ENCODE measurements around the gene SLC35G3.
"Not testable (repeated sequence)": the region's sequence is repeated elsewhere in the genome, so short reads cannot be mapped to it uniquely, and the experiment has no call there.

The SLC35G3 gene

DNA sequence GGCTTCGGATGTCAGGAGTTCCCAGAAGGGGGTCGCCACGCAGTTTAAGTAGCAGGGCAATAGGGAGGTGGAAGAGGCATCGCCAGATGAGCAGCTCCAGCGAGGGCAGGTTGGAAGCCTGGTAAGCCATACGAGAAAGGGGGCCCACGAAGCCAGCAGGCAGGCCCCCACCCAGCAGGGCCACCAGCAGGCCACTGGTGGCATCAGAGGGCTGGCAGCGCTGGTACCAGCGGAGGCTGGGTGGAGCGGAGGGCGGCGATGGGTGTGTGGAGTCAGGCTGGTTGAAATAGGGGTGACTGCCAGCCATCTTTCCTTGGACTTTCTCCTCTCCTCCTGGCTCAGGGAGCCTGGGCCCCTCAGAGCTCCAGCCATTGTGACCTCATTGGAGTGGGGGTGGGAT, at the start of gene SLC35G3:
SLC35G3 (minus strand) TSS at position 393 of the 400 bp plus-strand sequence; CDS start at position 307, 86 bp downstream.
- not testable (repeated sequence) for DNase-seq

DNA sequence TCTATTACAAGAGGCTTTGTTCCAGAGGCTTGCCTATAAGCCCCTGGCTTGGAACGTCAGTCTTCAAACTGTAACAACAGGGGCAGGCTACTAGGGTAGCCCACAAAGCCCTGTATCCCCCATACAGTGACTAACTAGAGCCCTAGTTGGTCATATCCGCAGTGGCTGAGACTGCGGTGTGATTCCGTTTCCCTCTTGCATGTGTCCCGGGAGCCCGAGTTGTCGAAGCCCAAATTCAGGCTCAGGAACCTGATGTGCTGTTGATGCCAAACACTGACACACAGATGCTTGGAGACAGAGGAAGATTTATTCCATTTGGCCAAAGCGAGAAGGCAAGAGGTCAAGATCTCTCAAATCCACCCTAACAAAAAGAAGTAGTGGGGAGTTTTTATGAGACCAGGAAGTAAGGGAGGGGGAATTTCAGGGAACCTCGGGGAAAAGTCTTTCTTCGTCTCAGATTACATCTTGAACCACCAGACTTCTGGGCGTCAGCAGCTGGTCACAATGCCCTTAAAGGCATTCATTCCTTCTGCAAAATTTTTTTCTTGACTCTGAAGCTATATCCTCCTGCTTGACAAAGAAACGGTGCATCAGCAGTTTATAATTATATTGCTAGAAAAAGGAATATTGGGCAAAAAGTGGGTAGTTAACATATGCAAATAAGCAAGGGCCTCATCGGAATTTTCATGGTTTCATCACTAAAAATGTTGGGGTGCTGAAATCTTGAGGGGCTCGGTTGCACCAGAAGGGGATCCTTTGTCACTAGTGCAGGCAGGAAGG, 49.6 kb upstream of the SLC35G3 start:
- no peak for DNase-seq

DNA sequence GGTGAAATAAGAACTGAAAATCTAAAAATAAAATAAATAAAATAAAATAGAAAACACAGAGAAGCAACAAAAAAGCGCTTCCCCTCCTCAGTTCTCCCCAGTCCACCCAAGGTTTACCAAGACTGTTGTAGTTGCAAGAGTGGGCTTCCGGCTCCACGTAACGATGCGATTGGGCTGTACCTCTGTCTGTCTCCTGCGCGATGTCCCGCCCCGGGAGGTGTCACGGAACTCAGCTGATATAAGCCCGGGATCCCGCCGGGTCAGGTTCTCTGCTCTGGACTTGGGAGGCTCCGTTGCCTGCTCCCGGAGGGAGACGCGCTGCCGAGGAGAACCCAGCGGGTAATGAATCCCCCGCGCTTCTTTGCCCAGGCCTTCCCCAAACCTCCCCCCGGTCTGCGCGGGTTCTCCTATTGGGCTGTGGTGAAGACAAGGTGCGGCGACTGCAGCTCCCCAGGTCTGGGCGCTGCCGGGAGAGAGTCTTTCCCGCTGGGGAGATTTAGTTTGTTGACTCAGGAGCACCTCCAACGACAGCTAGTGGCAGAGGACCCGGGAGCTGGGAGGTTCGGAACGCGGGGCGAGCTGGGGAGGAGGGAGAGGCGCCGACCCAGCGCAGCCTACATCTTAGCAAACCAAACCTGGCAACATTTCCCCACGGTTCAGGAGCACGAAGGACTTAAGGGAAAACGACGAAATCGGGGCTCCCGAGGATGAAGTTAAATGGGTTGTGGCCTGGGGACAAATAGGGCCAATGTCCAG, 48.8 kb upstream of the SLC35G3 start, which contains the start of gene SLFN5:
SLFN5 (plus strand) TSS at position 268 of the 756 bp plus-strand sequence. CDS start 15,619 bp downstream, outside the sequence.
- DNase-seq, result peak; percentile 56

DNA sequence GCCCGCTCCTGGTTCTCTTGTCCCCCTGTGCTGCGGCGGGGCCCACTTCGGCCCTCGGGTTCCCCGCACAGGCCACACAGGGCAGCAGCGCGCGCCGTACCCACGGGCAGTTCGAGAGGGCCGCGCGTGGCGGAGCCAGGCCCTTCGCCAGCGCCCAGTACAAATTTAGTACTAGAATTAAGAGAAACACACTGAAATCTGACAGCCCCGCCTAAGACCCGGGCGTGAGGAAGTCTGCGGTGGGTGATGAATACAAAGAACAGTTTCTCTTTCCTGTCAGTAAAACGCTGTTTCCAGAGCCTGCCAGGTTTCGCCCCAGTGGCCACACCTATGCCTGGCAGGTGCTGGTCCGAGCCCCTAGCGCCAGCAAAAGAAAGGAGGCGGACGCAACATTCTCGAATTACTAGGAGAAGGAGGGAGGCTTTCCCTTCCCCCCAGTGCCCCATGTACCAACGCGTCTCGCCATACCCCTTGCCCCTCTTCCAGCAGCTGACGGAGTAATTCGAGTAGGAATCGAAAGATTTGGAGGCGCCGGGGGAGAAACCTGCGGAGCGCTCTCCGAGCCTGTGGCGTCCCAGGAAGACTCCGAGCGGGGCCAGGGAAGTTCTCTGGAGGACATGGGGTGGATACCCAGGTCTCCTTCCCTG, 48.1 kb upstream of the SLC35G3 start:
- DNase-seq, result peak; percentile 6

DNA sequence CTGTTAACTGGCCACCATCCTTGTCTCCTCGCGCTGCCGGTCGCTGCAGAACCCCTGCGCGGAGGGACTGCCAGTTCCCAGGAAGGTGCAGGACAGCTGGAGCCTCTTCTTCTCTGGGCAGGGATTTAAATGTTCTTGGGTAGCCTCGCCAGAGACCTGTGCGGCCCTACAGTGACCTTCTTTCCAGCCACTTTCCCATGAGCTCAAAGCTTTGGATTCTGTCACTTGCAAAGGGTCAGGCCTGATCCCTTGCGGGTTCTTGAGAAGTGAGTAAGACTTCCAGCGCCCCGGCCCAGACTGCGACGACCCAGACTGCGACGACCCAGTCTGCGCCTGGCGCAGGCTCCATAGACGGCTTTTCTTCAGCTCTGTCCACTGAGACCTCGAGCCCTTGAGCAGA, 47.3 kb upstream of the SLC35G3 start:
- DNase-seq, result no peak

DNA sequence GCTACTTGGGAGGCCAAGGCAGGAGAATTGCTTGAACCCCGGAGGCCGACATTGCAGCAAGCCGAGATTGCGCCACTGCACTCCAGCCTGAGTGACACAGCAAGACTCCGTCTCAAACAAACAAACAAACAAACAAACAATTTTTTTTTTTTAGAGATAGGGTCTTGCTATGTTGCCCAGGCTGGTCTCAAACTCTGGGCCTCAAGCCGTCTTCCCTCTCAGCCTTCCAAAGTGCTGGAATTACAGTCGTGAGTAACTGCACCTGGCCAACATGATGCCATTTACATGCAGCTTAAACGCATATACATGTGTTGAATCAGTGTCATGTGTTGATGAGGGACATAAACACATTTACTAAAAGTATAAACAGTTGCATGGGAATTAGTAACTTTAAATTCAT, 46.7 kb upstream of the SLC35G3 start:
- DNase-seq, result no peak

DNA sequence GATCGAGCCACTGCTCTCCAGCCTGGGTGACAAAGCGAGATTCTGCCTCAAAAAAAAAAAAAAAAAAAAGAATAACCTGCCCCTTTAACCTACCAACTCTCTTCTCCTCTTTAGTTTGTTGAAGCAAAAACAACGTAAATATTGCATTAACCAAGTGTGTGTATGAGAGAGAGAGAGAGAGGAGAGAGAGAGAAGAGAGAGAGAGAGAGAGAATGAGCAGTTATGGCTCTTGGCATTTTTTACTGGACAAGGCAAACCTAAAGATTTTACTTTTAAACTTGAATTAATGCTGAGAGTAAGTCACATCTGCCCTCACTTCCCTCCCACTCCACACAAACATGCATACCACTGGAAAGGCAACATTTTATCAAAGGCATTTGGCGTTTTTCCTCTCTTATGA, 45.6 kb upstream of the SLC35G3 start:
- no peak for DNase-seq

DNA sequence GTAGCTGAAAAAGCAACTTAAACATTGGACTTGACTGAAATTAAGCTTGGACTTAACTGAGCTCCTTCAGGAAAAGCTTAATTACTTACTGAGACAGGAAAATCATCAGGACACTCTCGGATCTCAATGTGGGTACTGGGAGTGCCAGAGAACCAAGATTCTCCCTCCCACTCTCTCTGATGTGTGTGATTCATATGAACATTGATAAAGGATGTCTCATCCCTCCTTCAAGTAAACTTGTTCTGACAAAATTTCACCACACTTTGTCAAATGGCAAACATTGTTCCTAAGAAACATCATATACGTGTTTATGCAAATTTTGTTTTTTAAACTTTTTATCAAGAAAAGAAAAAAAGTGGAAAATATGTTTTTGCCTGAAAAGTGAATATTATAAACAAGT, 44.6 kb upstream of the SLC35G3 start:
- DNase-seq, result no peak

DNA sequence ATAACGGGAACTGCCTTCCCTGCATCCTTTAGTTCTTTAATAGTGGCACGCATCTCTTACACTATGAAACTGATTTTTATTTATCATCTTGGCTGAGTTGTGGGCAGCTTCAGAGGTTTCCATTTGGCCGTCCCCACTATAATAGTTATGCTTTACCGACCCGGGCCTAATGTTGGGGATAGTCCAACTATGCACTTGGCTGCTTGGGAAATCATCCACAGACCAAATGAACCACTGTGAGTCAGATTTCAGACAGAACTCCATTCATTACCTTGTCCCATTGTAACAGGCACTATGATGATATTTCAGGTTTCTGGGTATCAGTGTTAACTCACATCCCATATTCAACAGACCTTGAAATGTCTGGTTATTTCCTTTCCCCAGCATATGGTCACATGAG, 42.6 kb upstream of the SLC35G3 start:
- DNase-seq, result no peak

DNA sequence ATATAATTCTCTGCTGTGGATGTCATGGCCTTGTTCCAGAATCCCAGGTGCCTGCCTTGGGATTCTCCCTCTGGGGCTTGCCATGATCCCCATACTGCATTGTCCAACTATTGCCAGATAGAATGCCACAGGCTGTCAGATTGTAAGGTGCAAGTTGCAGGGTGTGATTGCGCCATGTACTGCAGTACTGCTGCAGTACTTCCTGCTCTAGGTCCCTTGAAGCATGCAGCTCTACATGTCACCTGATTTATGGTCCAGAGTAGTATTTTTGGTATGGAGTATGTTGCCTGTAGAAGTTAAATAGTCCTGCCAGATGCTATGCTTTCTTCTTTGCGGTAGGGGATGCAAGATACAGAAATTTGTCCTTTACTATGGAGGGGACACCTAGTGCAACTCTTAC, 41.7 kb upstream of the SLC35G3 start:
- DNase-seq, result no peak

DNA sequence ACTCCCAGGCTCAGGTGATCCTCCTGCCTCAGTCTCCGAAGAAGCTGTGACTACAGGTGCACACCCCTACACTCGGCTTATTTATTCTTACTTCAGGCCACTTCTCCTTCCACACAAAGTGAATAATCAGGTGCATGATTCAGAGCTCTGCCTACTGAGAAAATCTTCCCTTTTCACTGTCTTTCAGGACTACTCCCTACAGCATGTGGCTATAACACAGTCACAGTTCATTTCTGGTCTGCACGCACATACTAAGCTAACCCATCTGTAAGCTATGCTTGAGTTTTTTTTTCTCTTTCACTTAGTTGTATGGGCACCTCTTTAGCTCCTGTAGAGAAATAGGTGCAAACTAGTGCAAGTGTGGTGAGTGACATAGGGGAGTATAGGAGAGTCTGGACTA, 41.1 kb upstream of the SLC35G3 start:
- no peak for DNase-seq

DNA sequence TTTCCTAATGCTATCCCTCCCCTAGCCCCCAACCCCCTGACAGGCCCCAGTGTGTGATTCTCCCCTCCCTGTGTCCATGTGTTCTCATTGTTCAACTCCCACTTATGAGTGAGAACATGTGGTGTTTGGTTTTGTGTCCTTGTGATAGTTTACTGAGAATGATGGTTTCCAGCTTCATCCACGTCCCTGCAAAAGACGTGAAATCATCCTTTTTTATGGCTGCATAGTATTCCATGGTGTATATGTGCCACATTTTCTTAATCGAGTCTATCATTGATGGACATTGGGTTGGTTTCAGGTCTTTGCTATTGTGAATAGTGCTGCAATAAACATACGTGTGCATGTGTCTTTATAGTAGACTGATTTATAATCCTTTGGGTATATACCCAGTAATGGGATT, 40.1 kb upstream of the SLC35G3 start:
- not testable (repeated sequence) for DNase-seq

DNA sequence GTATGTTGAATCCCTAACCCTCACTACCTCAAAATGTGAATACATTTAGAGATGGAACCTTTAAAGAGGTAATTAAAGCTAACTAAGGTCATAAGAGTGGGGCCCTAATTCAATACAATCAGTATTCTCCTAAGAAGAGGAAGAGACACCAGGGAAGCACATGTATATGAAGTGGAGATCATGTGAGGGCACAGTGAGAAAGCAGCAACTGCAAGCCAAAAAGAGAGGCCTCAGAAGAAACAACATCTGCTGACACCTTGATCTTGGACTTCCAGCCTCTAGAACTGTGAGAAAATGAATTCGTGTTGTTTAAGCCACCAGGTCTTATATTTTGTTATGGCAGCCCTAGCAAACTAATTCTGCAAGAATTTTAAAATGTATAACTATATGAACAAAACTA, 35.4 kb upstream of the SLC35G3 start:
- DNase-seq, result no peak

DNA sequence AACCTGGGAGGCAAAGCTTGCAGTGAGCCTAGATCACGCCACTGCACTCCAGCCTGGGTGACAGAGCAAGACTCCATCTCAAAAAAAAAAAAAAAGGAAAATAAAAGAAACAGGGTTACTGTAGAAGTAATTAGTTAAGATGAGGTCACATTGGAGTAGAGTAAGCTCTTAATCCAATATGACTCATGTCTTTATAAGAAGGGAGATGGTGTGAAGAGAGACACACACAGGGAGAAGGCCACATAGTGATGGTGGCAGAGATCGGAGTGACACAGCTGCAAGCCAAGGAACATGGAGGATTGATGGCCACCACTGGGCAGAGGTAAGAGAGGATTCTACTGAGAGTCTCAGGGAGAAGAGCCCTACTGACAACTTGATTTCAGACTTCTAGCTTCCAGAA, 33.4 kb upstream of the SLC35G3 start:
- DNase-seq, result no peak

DNA sequence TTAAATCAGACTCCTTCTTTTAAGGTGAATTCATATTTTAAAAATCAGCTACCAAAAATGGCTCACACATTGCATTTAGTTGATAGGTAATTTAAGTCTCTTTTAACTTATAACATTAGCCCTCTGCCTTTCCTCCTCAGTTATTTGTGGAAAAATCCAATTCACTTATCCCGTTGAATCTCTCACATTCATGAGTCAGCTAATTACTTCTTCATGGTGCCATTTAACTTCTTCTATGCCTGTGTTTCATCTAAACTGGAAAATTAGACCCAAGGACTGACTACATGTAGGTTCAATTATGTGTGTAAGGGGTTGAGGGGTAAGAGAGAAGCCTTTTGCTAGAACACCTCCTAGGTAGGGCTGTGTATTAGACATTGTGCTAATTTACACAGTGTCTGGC, 30.2 kb upstream of the SLC35G3 start:
- no peak for DNase-seq

DNA sequence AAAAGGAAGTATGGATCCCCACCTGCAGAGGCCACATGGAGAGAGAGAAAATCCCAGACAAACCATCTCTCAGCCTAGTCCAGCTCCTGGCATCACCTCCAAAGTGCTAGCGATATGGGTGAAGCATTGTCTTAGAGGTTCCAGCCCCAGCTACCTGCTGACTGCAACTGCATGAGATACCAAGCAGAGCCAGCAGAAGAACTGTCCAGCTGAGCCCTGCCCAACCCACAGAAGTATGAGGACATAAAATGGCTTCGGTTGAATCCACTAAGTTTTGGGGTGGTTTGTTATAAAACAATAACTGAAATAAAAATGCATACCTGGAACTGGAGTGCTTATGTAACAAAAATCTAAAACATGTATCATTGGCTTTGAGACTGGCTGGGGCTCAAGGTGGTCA, 28.3 kb upstream of the SLC35G3 start:
- DNase-seq, result no peak

DNA sequence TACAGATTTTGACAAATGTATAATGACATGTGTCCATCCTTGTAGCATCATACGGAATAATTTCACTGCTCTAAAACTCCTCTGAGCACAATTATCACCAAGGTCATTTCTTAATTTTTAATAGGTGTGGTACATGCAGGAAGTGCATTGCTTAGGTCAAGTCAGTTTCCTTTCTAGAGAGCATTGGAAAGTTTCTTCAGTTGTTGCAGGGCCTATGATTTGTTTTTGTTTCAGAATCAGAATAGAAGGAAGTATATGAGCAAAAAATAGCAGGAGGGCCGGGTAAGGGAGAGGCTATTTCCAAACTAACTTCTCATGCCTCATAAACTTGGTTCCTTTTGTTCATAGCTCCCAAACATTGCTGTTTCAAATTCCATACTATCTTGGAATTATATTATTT, 24.7 kb upstream of the SLC35G3 start:
- no peak for DNase-seq

DNA sequence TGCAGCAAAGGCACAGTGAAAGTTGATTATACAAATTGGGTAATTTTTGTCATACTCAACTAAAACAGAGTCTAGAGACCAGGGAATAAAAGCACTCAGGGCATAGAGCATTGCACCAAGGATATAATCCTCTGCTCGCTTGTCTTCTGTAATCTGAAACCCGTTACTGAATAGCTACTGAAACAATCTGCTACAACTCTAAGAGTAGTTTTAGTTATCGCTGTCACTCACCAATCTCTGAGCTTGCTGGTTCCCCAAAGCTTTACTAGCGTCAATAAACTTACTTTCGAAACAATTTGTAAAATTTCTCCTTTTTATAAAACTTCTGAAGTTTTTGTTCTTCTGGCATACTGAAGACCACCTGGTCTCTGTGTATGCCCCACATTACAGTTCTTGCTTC, 22.9 kb upstream of the SLC35G3 start:
- DNase-seq, result no peak

DNA sequence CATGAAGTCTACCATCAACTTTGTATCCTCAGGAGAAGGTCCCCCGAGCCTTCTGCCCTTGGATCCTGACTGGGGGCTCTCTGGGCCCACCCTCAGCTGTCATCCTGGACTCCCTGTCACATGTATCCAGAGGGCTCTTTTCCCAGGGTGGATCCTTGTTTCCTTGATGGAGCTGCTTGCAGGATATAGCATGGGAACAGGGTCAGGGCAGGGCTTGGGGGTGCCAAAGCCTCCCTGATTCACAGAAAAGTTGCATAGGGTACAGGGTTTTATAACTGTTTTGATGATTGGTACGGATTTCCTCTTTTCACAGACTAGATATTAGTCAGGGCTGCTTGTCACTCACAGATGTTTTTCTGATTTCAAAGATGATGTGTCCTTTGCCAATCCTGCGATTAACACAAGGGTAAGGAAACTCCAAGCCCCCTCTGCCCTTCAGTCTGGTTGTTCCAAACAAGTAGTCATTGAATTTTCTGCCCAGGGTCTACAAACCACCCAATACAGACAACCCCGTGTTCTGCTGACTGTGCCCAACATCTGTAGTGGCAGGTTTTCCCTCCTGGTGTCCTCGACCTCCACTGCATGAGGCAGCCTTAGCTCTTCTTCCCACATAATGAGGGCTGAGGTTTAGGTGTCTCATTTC, 20.6 kb upstream of the SLC35G3 start:
- no peak for DNase-seq

DNA sequence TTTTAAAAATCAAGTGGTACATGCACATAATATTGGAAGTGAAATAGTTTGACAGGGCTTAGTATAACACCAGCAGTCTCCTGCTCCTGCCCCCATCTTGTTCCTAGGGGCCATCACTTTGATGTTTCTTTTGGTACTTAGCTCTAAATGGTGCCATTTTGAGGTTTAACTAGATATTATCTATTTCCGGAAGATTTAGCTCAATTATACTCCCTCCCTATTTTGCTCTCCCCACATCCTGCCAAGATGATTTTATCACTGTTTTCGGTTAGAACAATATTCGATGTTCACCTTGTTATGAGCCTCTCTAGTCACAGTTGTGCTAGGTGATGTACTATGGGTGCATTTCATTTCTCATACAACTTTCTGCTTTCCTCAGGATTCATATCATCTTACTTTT, 20.0 kb upstream of the SLC35G3 start:
- DNase-seq, result no peak

DNA sequence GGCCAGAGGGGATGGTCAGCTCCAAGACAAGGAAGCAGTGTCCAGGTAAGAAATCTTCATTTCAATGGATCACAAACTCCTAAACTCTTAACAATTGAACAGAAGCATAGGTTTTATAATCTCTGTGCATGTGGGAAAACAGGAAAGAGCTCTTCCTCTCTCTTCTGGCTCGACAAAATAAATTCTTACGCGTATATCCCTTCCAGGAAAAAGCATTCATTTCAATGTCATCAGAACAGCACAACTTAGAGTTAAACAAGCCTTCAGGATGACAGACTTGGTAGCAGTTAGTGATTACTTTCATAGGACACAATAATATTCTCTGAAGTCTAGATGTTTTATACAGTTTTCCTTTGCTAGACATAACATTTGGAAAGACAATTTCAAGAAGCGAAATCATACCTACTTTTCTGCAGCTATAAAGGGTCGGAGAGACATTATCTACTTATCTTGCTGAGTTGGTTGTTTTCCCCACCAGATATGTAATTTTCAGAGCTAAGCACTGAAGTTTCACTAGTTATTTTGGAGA, 19.3 kb upstream of the SLC35G3 start:
- no peak for DNase-seq

DNA sequence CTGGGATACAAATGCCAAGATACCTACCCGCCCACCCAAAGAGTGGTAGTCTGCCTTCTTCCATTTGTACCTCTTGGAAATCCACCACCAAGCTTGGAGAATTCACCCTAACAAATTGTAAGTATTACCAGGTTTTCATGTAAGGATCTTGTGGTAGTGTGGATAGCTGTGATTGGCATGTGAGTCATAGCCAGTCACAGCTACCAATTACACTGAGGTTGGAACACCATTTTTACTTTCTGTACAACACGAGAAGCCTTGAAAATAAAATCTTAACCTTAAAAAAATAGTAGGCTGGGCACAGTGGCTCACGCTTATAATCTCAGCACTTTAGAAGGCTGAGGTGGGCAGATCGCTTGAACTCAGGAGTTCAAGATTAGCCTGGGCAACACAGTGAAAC, 18.5 kb upstream of the SLC35G3 start:
- DNase-seq, result no peak

DNA sequence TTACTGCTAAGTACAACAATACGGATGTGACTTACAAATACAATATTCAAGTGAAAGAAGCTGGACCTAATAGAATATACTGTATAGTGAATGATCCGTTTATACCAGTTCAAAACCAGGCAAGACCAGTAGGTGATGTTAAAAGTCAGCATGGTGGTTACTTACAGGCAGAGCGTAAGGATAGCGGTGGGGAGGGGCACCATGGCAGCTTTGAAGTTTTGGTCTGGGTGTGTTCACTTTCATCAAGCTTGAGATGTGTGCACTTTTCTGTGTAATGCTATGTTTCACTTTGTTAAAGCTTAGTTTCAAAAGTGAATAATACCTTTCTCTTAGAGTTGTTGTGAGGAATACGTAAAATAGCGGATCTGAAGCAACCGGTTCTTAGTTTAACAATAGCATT, 16.5 kb upstream of the SLC35G3 start:
- DNase-seq, result no peak
